Memory B cell (primary cell): ENCODE results near the gene MYRIP.

Experiments
- ATAC-seq: fragments of 150-1000 bp; cut with Tn5 transposase; 2 replicates; pipeline ENCODE4 v1.10.0; 2021; ENCODE audit warnings: low read depth, mild to moderate bottlenecking, moderate library complexity
- DNase-seq, 2 donors: peaks; one replicate each; pipeline ENCODE4 v3.0.0; 2022; ENCODE audit warnings: low spot score in 2 of 2
- H3K27ac Mint-ChIP-seq: one replicate; pipeline ENCODE4 v1.8.0; 2022; ENCODE audit warnings: mild to moderate bottlenecking, moderate library complexity, mixed read lengths
- H3K27me3 Mint-ChIP-seq: one replicate; pipeline ENCODE4 v1.8.0; 2022; ENCODE audit warnings: mixed read lengths
- H3K36me3 Mint-ChIP-seq: one replicate; pipeline ENCODE4 v1.8.0; 2022; ENCODE audit warnings: mild to moderate bottlenecking, mixed read lengths
- H3K4me1 Mint-ChIP-seq: one replicate; pipeline ENCODE4 v1.8.0; 2022; ENCODE audit warnings: mixed read lengths
- H3K4me3 Mint-ChIP-seq: one replicate; pipeline ENCODE4 v1.8.0; 2022; ENCODE audit warnings: mild to moderate bottlenecking, moderate library complexity, mixed read lengths
- H3K9me3 Mint-ChIP-seq: one replicate; pipeline ENCODE4 v1.8.0; 2022; ENCODE audit warnings: mixed read lengths

The MYRIP gene

DNA sequence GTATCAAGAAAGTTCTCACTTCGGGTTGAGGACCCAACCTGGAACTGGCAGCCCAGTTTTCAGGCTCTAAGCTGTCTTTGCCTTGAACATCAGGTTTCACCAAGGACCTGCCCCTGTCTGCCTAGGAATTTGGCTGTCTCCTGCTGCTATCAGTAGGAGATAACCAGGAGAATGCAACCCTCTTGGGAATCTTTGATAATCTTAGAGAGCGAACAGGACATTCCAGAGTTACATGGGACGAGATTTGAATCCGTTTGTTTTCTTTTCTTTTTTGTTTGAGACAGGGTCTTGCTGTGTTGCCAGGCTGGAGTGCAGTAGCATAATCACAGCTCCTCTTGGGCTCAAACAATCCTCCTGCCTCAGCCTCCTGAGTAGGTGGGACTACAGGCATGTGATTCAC lies 482.1 kb downstream of the MYRIP start:
- H3K27me3 Mint-ChIP-seq, result no peaks in the 10 kb centered on the region
- no peak overlapping the region for H3K4me3 Mint-ChIP-seq
- ATAC-seq, result no peak
- no peaks in the 10 kb centered on the region for H3K4me1 Mint-ChIP-seq
- H3K27ac Mint-ChIP-seq, result no peak overlapping the region
- peaks cover 42% of the 10 kb centered on the region for H3K36me3 Mint-ChIP-seq
- no peak for DNase-seq
- H3K9me3 Mint-ChIP-seq, result peaks cover 4% of the 10 kb centered on the region

GRCh38 chr3:40292637-40293349 lies 483.4 kb downstream of the MYRIP start:
- no peak for DNase-seq

DNA sequence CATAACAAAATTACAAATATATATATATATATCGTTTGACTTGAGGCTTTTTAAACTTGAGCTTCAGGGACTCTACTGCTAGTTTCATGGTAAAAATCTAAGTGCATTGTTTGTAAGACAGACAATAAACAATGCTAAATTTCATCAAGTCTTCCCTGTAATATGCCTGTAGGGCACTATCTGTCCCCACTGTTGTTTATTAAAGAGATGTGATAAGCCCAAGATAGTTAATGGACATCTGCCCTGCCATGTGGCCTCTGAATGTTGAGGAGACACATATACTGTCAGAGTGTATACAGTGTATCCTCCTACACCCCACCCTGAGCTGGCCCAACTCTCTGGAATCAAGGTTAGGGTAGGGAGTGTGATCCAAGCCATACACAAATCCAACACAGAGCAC lies 485.0 kb downstream of the MYRIP start:
- Mint-ChIP-seq H3K4me1 (no peaks in the 10 kb centered on the region), H3K36me3 (peaks cover 52% of the 10 kb centered on the region), H3K4me3 (no peak overlapping the region), H3K9me3 (peaks cover 4% of the 10 kb centered on the region), H3K27ac (no peak overlapping the region), H3K27me3 (no peaks in the 10 kb centered on the region)
- DNase-seq (no peak), ATAC-seq (no peak)

More at GRCh38 chr3:40292637-40293349, 483.4 kb downstream of the MYRIP start:
- Mint-ChIP-seq H3K4me3 (no peak overlapping the region), H3K4me1 (no peaks in the 10 kb centered on the region), H3K36me3 (peaks cover 48% of the 10 kb centered on the region), H3K27me3 (no peaks in the 10 kb centered on the region), H3K9me3 (peaks cover 4% of the 10 kb centered on the region), H3K27ac (no peak overlapping the region)
- no peak for ATAC-seq

- ATAC-seq, result no peak
- DNase-seq, result no peak
- Mint-ChIP-seq H3K27ac (no peak overlapping the region), H3K27me3 (no peaks in the 10 kb centered on the region), H3K9me3 (peaks cover 4% of the 10 kb centered on the region), H3K4me1 (no peaks in the 10 kb centered on the region), H3K36me3 (peaks cover 45% of the 10 kb centered on the region), H3K4me3 (no peak overlapping the region)
Measured at GRCh38 chr3:40298075-40298474, 488.7 kb downstream of the MYRIP start.

GRCh38 chr3:40299130-40299720 lies 489.8 kb downstream of the MYRIP start:
- DNase-seq, result no peak
- H3K27ac Mint-ChIP-seq, result no peak overlapping the region
- H3K9me3 Mint-ChIP-seq, result peaks cover 4% of the 10 kb centered on the region

GRCh38 chr3:40299721-40300335 lies 490.4 kb downstream of the MYRIP start:
- H3K9me3 Mint-ChIP-seq, result peaks cover 4% of the 10 kb centered on the region
- no peaks in the 10 kb centered on the region for H3K4me1 Mint-ChIP-seq
- H3K27me3 Mint-ChIP-seq, result no peaks in the 10 kb centered on the region
- no peak for ATAC-seq
- H3K4me3 Mint-ChIP-seq, result no peak overlapping the region
- H3K27ac Mint-ChIP-seq, result no peak overlapping the region
- H3K36me3 Mint-ChIP-seq, result peaks cover 40% of the 10 kb centered on the region
- no peak for DNase-seq

More at GRCh38 chr3:40299130-40299720, 489.8 kb downstream of the MYRIP start:
- Mint-ChIP-seq H3K27me3 (no peaks in the 10 kb centered on the region), H3K36me3 (peaks cover 46% of the 10 kb centered on the region), H3K4me3 (no peak overlapping the region), H3K4me1 (no peaks in the 10 kb centered on the region)
- ATAC-seq, result no peak

DNA sequence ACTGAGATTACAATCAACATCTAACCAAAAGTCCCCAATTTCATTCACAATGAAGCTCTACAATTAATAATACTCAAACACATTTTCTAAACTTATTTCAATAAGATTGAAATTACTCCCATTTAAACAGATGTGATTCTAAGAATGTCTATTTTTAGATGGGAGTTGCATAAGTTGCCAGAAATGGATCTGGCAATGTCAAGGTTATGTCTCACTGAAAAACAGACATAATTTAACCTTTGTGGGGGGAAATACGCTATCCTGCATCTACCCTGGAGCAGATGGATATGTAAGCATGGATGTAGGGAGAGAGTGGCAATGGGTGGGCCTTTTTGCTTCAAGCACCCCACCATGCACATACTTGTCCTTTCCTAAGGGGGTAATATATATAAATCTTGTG lies 493.4 kb downstream of the MYRIP start:
- Mint-ChIP-seq H3K27me3 (no peaks in the 10 kb centered on the region), H3K9me3 (peaks cover 4% of the 10 kb centered on the region), H3K4me3 (no peak overlapping the region), H3K4me1 (no peaks in the 10 kb centered on the region), H3K27ac (no peak overlapping the region), H3K36me3 (peaks cover 26% of the 10 kb centered on the region)
- ATAC-seq, result no peak
- DNase-seq, result no peak

- H3K4me3 Mint-ChIP-seq, result no peak overlapping the region
- H3K9me3 Mint-ChIP-seq, result peaks cover 4% of the 10 kb centered on the region
- DNase-seq, result no peak
- no peaks in the 10 kb centered on the region for H3K27me3 Mint-ChIP-seq
- no peak overlapping the region for H3K27ac Mint-ChIP-seq
- H3K4me1 Mint-ChIP-seq, result peaks cover 4% of the 10 kb centered on the region
- H3K36me3 Mint-ChIP-seq, result peaks cover 21% of the 10 kb centered on the region
- no peak for ATAC-seq
Measured at GRCh38 chr3:40304352-40304751, 494.9 kb downstream of the MYRIP start.

GRCh38 chr3:40306336-40306735 lies 496.9 kb downstream of the MYRIP start:
- Mint-ChIP-seq H3K27ac (no peak overlapping the region), H3K4me3 (no peak overlapping the region), H3K9me3 (peaks cover 2% of the 10 kb centered on the region), H3K4me1 (peaks cover 4% of the 10 kb centered on the region), H3K36me3 (peaks cover 6% of the 10 kb centered on the region), H3K27me3 (no peaks in the 10 kb centered on the region)
- ATAC-seq (no peak), DNase-seq (no peak)

DNA sequence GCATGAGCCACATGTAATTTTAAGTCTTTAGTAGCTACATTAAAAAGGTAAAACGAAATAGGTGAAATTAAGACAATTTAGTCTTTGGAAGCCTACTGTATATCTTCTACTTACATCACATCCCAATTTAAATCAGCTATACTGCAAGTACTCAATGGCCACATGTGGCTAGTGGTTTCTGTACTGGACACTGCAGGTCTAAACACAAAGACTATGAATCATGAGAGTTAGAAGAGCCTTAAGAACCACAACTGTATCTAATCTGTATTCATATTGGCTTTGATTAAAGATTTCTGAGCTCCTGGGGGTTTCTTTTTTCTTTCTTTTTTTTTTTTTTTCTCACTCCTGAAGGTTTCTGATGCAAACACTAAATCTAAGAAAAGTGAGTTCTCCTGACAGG lies 497.8 kb downstream of the MYRIP start:
- Mint-ChIP-seq H3K4me3 (no peak overlapping the region), H3K27me3 (no peaks in the 10 kb centered on the region), H3K27ac (no peak overlapping the region), H3K9me3 (no peaks in the 10 kb centered on the region), H3K36me3 (peaks cover 3% of the 10 kb centered on the region), H3K4me1 (peaks cover 4% of the 10 kb centered on the region)
- no peak for DNase-seq
- no peak for ATAC-seq

- ATAC-seq (no peak), DNase-seq (no peak)
- H3K36me3 Mint-ChIP-seq, result peaks cover 3% of the 10 kb centered on the region
Measured at GRCh38 chr3:40308725-40309417, 499.5 kb downstream of the MYRIP start.

DNA sequence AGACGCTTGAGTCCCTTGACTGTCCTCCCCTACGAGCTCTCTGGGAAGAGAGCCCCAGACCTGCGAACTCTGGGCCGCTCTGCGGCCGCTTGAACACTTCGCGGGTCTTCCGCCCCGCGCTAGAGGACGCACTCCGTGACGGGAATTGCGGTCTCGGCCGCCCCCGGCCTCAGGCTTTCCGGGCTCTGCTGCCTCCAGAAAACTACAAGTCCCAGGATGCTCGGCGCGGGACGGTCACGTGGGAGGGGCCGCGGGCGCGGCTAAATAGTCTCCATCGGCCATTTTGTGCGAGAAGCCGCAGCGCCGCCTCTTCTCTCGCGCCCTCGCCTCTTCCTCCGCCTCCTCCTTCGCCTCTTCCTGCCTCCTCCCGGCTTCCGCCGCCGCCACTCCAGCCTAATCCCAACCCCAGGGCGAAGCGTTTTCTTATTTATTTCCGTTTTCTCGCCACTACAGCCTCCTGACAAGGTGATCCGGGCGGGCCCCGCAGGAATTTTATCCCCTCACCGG lies 500.1 kb downstream of the MYRIP start, which contains the start of gene EIF1B:
Gene EIF1B (plus strand): TSS at position 290 of the 507 bp plus-strand sequence. CDS start 235 bp downstream, outside the sequence.
- Mint-ChIP-seq H3K4me1 (peaks cover 4% of the 10 kb centered on the region), H3K4me3 (peak within 1 kb of the TSS; percentile 100), H3K9me3 (no peaks in the 10 kb centered on the region), H3K27me3 (no peaks in the 10 kb centered on the region), H3K27ac (peak within 1 kb of the TSS; percentile 99), H3K36me3 (peaks cover 3% of the 10 kb centered on the region)
- ATAC-seq (peak; percentile 92), DNase-seq (peak; percentile 98 to 99)

More at GRCh38 chr3:40308725-40309417, 499.5 kb downstream of the MYRIP start:
- peak overlapping the region; percentile 100 for H3K4me3 Mint-ChIP-seq
- H3K9me3 Mint-ChIP-seq, result no peaks in the 10 kb centered on the region
- H3K27ac Mint-ChIP-seq, result peak overlapping the region; percentile 99
- H3K27me3 Mint-ChIP-seq, result no peaks in the 10 kb centered on the region
- peaks cover 4% of the 10 kb centered on the region for H3K4me1 Mint-ChIP-seq
